Caco-2 (cell line): ENCODE data around the gene CACNA2D2. TPM values are rescaled to one million over a fixed set of nuclear protein-coding genes. Genes with fewer than 3 reads are reported as not detected.

ENCODE experiments used
- BruUV-seq: library from RNA; stranded (reverse); fragments of 400-500 nt; replicated peaks from 2 replicates; lab custom pipeline; 2021; lab: Mats Ljungman, UMichigan
- CTCF ChIA-PET: fragments of 300-600 bp; sonication (Branson Sonifier 250); formaldehyde crosslinking; loops from one replicate; lab custom pipeline; 2022; ENCODE audit warnings: antibody characterized with exemption; lab: Charles Lee
- POLR2A ChIA-PET: fragments of 300-600 bp; sonication (Branson Sonifier 250); formaldehyde crosslinking; loops from one replicate; lab custom pipeline; 2022; ENCODE audit warnings: antibody characterized with exemption; lab: Charles Lee
- DNase-seq, 2 experiments: peaks; one replicate each; pipeline versions ENCODE4 v3.0.0 to v3.0.0-alpha.2; 2020 to 2022
- H3K27me3 ChIP-seq: replicated peaks from 2 replicates; pipeline ENCODE4 v1.6.0; 2011; ENCODE audit warnings: low read length; ENCODE audit not compliant: control insufficient read depth, insufficient read depth
- H3K36me3 ChIP-seq: 2 replicates; pipeline ENCODE4 v1.5.1; 2011; ENCODE audit warnings: low read length; ENCODE audit not compliant: control insufficient read depth, insufficient read depth
- H3K4me1 ChIP-seq: fragments of 250-450 bp; sonication (Bioruptor Pico); 2 replicates; pipeline ENCODE4 v1.5.1; 2020; ENCODE audit warnings: mild to moderate bottlenecking
- H3K4me3 ChIP-seq: 2 replicates; pipeline ENCODE4 v1.5.1; 2011; ENCODE audit warnings: low read depth, mild to moderate bottlenecking, control low read depth, low read length
- H3K9me3 ChIP-seq: fragments of 250-450 bp; sonication (Bioruptor Pico); 2 replicates; pipeline ENCODE4 v1.5.1; 2020; ENCODE audit warnings: mild to moderate bottlenecking, moderate library complexity
- H3K27ac Mint-ChIP-seq: one replicate; pipeline ENCODE4 v1.8.0; 2022; ENCODE audit warnings: mixed read lengths; ENCODE audit not compliant: unreplicated experiment
- H3K27me3 Mint-ChIP-seq: one replicate; pipeline ENCODE4 v1.8.0; 2022; ENCODE audit warnings: mixed read lengths; ENCODE audit not compliant: insufficient read depth, unreplicated experiment
- H3K36me3 Mint-ChIP-seq: one replicate; pipeline ENCODE4 v1.8.0; 2022; ENCODE audit warnings: mild to moderate bottlenecking, mixed read lengths; ENCODE audit not compliant: insufficient read depth, unreplicated experiment
- H3K4me1 Mint-ChIP-seq: one replicate; pipeline ENCODE4 v1.8.0; 2022; ENCODE audit warnings: low read depth, mixed read lengths; ENCODE audit not compliant: unreplicated experiment
- H3K4me3 Mint-ChIP-seq: one replicate; pipeline ENCODE4 v1.8.0; 2022; ENCODE audit warnings: mild to moderate bottlenecking, moderate library complexity, mixed read lengths; ENCODE audit not compliant: unreplicated experiment
- H3K9me3 Mint-ChIP-seq: one replicate; pipeline ENCODE4 v1.8.0; 2022; ENCODE audit warnings: mixed read lengths; ENCODE audit not compliant: unreplicated experiment
- intact Hi-C: fragments of 100-400 bp; cut with micrococcal nuclease; formaldehyde crosslinking; loops from one replicate; pipeline ENCODE4 v1.10.0; 2022; ENCODE audit not compliant: unreplicated experiment
- total RNA-seq: library from RNA; stranded (reverse); gene quantifications from 2 replicates; pipeline ENCODE4 v1.2.3, GENCODE V29; 2022
- TF ChIP-seq, protein P1 (sequence below), 2 experiments: fragments of 200-600 bp in 1 of 2; IDR thresholded peaks; 1 replicate in 1 of 2; 2 replicates in 1 of 2; pipeline versions ENCODE4 v1.5.1 to v1.8.0; 2011 to 2022; ENCODE audit warnings: antibody characterized with exemption in 1 of 2, control low read depth in 1 of 2, inconsistent platforms in 1 of 2, low read depth in 1 of 2, low read length in 1 of 2, mild to moderate bottlenecking in 1 of 2, moderate library complexity in 1 of 2; ENCODE audit not compliant: insufficient read depth in 1 of 2, severe bottlenecking in 1 of 2, unreplicated experiment in 1 of 2

Gene CACNA2D2
- total RNA-seq, 1 experiment from 2014 or later, result 0.25 TPM

DNA sequence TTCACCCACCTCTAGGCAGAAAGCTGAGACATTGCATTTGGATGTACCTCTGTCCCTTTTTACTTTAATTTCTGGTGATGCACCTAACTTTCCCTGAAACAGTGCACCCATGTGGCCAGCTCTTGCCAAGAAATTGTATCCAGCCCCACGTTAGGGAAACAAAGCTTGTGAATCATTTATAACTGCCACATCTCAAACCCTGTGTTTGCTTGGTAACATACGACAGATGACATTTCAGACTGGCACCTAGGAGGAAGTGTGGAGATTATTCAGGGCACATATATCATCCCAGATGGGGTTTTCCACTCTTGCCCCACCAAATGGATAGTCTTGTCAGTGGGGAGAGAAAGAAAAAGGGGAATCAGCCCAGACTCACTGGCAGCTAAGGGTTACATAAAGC, 150.7 kb downstream of the CACNA2D2 start:
- H3K36me3 Mint-ChIP-seq, result peaks cover 34% of the 10 kb centered on the region
- intact Hi-C loops, result loop anchor here (5.0 kb wide), 1 partner anchor 260 kb away; the partner anchor contains the start of gene CISH
- H3K4me1 Mint-ChIP-seq, result peaks cover 7% of the 10 kb centered on the region
- no peak overlapping the region for H3K4me3 Mint-ChIP-seq
- H3K36me3 ChIP-seq, result peaks cover 4% of the 10 kb centered on the region; the same call in 1 of the 2 replicates
- H3K9me3 Mint-ChIP-seq, result no peaks in the 10 kb centered on the region
- DNase-seq, result no peak
- H3K9me3 ChIP-seq, result no peaks in the 10 kb centered on the region
- TF ChIP-seq, protein P1, sequence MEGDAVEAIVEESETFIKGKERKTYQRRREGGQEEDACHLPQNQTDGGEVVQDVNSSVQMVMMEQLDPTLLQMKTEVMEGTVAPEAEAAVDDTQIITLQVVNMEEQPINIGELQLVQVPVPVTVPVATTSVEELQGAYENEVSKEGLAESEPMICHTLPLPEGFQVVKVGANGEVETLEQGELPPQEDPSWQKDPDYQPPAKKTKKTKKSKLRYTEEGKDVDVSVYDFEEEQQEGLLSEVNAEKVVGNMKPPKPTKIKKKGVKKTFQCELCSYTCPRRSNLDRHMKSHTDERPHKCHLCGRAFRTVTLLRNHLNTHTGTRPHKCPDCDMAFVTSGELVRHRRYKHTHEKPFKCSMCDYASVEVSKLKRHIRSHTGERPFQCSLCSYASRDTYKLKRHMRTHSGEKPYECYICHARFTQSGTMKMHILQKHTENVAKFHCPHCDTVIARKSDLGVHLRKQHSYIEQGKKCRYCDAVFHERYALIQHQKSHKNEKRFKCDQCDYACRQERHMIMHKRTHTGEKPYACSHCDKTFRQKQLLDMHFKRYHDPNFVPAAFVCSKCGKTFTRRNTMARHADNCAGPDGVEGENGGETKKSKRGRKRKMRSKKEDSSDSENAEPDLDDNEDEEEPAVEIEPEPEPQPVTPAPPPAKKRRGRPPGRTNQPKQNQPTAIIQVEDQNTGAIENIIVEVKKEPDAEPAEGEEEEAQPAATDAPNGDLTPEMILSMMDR (IDR thresholded peaks at IDR 0.05; ENCODE audit: insufficient read depth in 1 of 2, low read depth in 1 of 2, low read length in 1 of 2, severe bottlenecking in 1 of 2, unreplicated experiment in 1 of 2), result peak; percentile 12 to 19
- H3K27me3 Mint-ChIP-seq, result no peaks in the 10 kb centered on the region
- peaks cover 15% of the 10 kb centered on the region for H3K4me1 ChIP-seq
- no peak overlapping the region for H3K27ac Mint-ChIP-seq
- POLR2A ChIA-PET, result no interaction called here
- CTCF ChIA-PET, result interaction anchor here (0.7 to 1.0 kb wide), 2 partner anchors 16 to 258 kb away, joined by 3 to 10 read pairs; no protein-coding TSS in a partner anchor
- H3K27me3 ChIP-seq, result no peaks in the 10 kb centered on the region
- no peak overlapping the region for H3K4me3 ChIP-seq
- no TSS peak for BruUV-seq

DNA sequence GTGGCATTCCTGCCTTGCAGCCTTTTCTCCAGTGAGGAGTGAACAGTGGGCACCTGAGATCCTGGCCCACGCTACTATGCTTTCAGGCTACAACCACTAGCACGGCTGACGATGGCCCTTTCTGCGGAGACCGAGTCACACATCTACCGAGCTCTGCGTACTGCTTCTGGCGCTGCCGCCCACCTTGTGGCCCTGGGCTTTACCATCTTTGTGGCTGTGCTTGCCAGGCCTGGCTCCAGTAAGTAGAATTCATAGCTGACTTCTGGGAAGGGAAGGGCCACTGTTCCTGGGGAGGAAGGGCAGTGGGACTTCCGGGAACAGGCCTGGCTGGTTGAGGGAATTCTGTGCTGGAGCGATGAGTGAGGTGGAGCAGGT, 152.1 kb downstream of the CACNA2D2 start:
- Histone ChIP-seq H3K36me3 (peaks cover 4% of the 10 kb centered on the region; the same call in 1 of the 2 replicates), H3K4me3 (peak overlapping the region; percentile 91), H3K4me1 (peaks cover 6% of the 10 kb centered on the region; the same call in 1 of the 2 replicates), H3K27me3 (no peaks in the 10 kb centered on the region), H3K9me3 (no peaks in the 10 kb centered on the region)
- ChIA-PET CTCF (interaction anchor here (0.5 to 2.2 kb wide), 4 partner anchors 11 to 125 kb away, joined by 3 to 10 read pairs (median 6); partner anchors contain the start of gene RASSF1), POLR2A (interaction anchor here (1.4 to 2.5 kb wide), 2 partner anchors 14 to 23 kb away, joined by 7 to 42 read pairs; partner anchors contain the start of gene TUSC2)
- Mint-ChIP-seq H3K36me3 (peaks cover 34% of the 10 kb centered on the region), H3K9me3 (no peaks in the 10 kb centered on the region), H3K4me3 (peak overlapping the region; percentile 76), H3K27ac (peak overlapping the region; percentile 81), H3K4me1 (peaks cover 7% of the 10 kb centered on the region), H3K27me3 (no peaks in the 10 kb centered on the region)
- BruUV-seq, result TSS peak; percentile 40
- TF ChIP-seq, protein P1 (IDR thresholded peaks at IDR 0.05; ENCODE audit: insufficient read depth in 1 of 2, low read depth in 1 of 2, low read length in 1 of 2, severe bottlenecking in 1 of 2, unreplicated experiment in 1 of 2), result no peak
- intact Hi-C loops, result loop anchor here (1.0 to 5.0 kb wide), 2 partner anchors 8 to 261 kb away; partner anchors contain the start of genes CISH and TMEM115
- DNase-seq, result no peak

DNA sequence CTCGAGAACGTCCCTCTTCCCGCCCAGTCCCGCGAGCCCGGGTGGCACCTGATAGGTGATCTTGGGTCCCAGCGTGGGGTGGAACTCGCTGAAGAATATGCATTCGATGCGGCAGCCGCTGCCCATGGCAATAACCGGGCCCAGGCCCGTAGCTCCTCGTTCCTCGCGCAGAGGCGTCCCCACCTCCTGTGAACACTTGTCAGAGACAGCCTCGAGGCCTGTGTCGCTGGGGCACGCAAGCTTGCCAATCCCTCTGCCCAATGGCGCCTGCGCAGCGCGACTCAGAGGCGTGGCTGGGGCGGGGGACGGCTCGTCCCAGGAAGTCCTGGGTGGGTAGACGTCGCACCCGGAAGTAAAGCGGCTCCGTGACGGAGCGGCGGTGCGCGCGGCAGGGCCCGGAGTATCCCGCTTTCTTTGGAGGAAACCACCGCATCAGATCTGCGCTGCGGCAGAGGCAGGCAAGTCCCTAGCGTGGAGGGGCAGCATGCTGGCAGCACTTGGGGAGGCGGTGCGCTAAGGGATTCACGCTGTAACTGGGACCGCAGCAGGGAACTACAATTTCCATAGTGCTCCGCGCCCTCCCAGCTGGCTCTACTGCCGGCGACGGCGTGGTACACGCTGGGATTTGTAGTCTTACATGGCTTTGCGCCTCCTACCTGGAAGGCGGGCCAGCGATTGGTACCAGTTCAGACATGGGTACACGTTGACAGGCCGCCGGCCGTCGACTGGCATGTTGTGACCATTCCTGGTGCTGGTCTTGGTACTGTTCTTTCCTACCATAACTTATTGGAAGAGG, 152.7 kb downstream of the CACNA2D2 start, which contains the start of the genes CYB561D2 and NPRL2:
Gene CYB561D2, plus strand, starts transcription at position 336 of the 796 bp plus-strand sequence. CDS start 572 bp downstream, outside the sequence.
Gene NPRL2, minus strand, starts transcription at position 249 of the 796 bp plus-strand sequence. Its CDS starts 123 bp downstream, at position 126.
- Mint-ChIP-seq H3K4me3 (peak within 1 kb of the TSS; percentile 76), H3K27me3 (no peaks in the 10 kb centered on the region), H3K27ac (peak within 1 kb of the TSS; percentile 81), H3K36me3 (peaks cover 34% of the 10 kb centered on the region), H3K4me1 (peaks cover 12% of the 10 kb centered on the region), H3K9me3 (no peaks in the 10 kb centered on the region)
- ChIA-PET POLR2A (interaction anchor here (0.6 to 2.5 kb wide), 7 partner anchors 14 to 1833 kb away, joined by 3 to 42 read pairs (median 7); partner anchors contain the start of genes IFRD2, MANF and TUSC2), CTCF (interaction anchor here (0.5 to 2.2 kb wide), 10 partner anchors 14 to 265 kb away, joined by 3 to 10 read pairs (median 4); partner anchors contain the start of genes GNAI2 and HEMK1)
- Histone ChIP-seq H3K27me3 (no peaks in the 10 kb centered on the region), H3K4me1 (peaks cover 3% of the 10 kb centered on the region; the same call in 1 of the 2 replicates), H3K9me3 (no peaks in the 10 kb centered on the region), H3K4me3 (peak within 1 kb of the TSS; percentile 91), H3K36me3 (peaks cover 4% of the 10 kb centered on the region; the same call in 1 of the 2 replicates)
- intact Hi-C loops, result loop anchor here (1.0 to 5.0 kb wide), 2 partner anchors 9 to 262 kb away; partner anchors contain the start of genes CISH and TMEM115
- no TSS peak for BruUV-seq
- TF ChIP-seq, protein P1 (IDR thresholded peaks at IDR 0.05; ENCODE audit: insufficient read depth in 1 of 2, low read depth in 1 of 2, low read length in 1 of 2, severe bottlenecking in 1 of 2, unreplicated experiment in 1 of 2), result no peak
- peak; percentile 96 for DNase-seq
